SK-N-MC (cell line): ENCODE measurements around the gene GAL3ST1.
"Not testable (repeated sequence)": the region's sequence is repeated elsewhere in the genome, so short reads cannot be mapped to it uniquely, and the experiment has no call there.

Experiments
- DNase-seq: peaks from one replicate; pipeline ENCODE4 v3.0.0-alpha.2; 2011; ENCODE audit warnings: low read depth, low spot score
- H3K27ac ChIP-seq: fragments of 200-600 bp; sonication (generic); 2 replicates; pipeline ENCODE4 v1.5.1; 2016; ENCODE audit warnings: mixed run types
- H3K36me3 ChIP-seq: fragments of 200-600 bp; sonication (generic); 2 replicates; pipeline ENCODE4 v1.6.1; 2017; ENCODE audit warnings: antibody characterized with exemption, low read length, mixed read lengths; ENCODE audit not compliant: insufficient read depth
- H3K4me3 ChIP-seq: fragments of 200-600 bp; sonication (generic); 2 replicates; pipeline ENCODE4 v1.5.1; 2016
- H3K9ac ChIP-seq: fragments of 200-600 bp; sonication (generic); 2 replicates; pipeline ENCODE4 v1.8.0; 2017; ENCODE audit warnings: mixed run types, mixed read lengths; ENCODE audit not compliant: insufficient read length
- H3K9me3 ChIP-seq: fragments of 200-600 bp; sonication (generic); 2 replicates; pipeline ENCODE4 v1.6.1; 2017; ENCODE audit warnings: low read depth, mild to moderate bottlenecking, antibody characterized with exemption, low read length, moderate library complexity, mixed read lengths
- EZH2 ChIP-seq: fragments of 200-600 bp; sonication (generic); IDR thresholded peaks from one replicate; pipeline ENCODE4 v1.6.1; 2017; ENCODE audit warnings: antibody characterized with exemption
- FOXP2 ChIP-seq: optimal IDR thresholded peaks from 2 replicates; pipeline ENCODE3; 2011; ENCODE audit warnings: mild to moderate bottlenecking, moderate library complexity; ENCODE audit not compliant: insufficient read depth; ENCODE audit errors: extremely low read length, control extremely low read depth
- POLR2AphosphoS5 ChIP-seq: IDR thresholded peaks from 2 replicates; pipeline ENCODE4 v1.6.1; 2012; ENCODE audit warnings: mild to moderate bottlenecking, low read depth, low read length, borderline replicate concordance

GAL3ST1 gene

DNA sequence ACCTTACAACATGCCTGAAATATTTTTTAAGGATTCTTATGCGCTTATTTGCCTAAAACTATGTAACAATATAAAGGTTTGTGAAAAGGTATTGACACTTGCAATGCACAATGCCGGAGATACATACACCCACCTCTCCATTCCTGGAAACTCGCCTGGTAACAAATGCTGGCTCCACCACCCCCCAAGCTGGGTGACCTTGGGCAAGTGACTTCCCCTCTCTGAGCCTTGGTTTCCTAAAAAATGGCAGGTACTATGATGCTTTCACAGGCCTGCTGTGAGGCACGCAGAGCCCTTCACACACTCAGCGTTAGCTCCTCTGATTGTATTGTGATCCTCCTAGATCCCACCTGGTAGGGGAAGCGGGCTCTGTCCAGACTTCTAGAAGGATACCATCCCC, 2.3 kb downstream of the GAL3ST1 start:
- H3K4me3 ChIP-seq, result no peak overlapping the region
- DNase-seq, result no peak
- no peak for TF ChIP-seq POLR2AphosphoS5
- TF ChIP-seq FOXP2, result no peak
- no peak for TF ChIP-seq EZH2

DNA sequence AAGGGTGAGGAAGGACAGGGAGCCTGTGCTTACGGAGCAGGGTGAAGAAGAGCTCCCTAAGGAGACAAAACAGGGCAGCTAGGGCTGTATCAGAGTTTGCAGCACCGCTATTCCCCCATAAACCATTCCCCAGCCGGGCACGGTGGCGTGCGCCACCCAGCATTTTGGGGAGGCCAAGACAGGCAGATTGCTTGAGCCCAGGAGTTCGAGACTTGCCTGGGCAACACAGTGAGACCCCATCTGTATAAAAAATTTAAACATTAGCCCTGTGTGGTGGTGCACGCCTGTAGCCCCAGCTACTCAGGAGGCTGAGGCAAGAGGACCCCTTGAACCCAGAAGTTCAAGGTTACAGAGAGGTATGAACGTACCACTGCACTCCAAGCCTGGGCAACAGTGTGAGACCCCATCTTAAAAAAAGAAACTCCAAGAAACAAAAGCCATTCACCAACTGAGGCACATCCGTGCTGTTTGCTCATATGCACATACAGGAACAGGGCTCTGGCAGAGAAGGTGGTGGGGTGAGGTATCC, 4.7 kb downstream of the GAL3ST1 start:
- Histone ChIP-seq H3K27ac (no peak overlapping the region), H3K9ac (no peak overlapping the region), H3K9me3 (no peaks in the 10 kb centered on the region), H3K4me3 (no peak overlapping the region), H3K36me3 (no peaks in the 10 kb centered on the region)
- no peak for TF ChIP-seq POLR2AphosphoS5
- TF ChIP-seq EZH2, result no peak
- TF ChIP-seq FOXP2, result no peak
- DNase-seq, result no peak

More for the DNA sequence above, 2.3 kb downstream of the GAL3ST1 start:
- H3K36me3 ChIP-seq, result peaks cover 17% of the 10 kb centered on the region
- H3K9me3 ChIP-seq, result no peaks in the 10 kb centered on the region
- H3K27ac ChIP-seq, result no peak overlapping the region
- no peak overlapping the region for H3K9ac ChIP-seq

DNA sequence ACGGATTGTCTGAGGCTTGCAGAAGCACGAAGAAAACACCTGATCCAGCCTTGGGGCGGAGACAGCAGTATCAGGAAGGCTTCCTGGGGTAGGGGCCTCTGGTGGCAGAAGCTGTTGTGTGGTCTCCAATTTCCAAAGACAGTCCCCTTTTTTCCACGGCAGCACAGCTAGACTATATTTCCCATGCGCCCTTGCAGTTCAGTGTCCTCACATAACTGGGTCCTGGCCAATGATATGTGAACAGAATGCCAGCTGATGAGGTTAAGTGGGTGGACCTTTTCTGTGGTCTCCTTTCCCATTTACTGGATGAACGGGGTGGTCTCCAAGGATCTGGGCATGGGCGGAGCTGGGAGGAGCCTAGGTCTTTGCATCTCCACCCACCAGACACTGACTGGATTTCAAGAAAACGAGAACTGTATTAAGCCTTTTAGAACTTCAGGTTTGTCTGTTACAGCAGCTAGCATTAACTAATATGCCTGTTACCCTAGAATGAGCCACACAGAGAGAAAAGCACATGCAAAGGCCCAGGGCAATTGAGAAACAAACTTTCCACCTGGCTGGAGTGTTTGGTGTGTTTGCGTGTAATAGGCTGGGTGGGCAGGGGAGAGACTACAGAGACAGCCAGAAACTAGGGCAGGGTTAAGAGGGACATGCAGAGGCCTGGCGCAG, 6.2 kb downstream of the GAL3ST1 start:
- Histone ChIP-seq H3K36me3 (no peaks in the 10 kb centered on the region), H3K9me3 (no peaks in the 10 kb centered on the region), H3K4me3 (no peak overlapping the region), H3K9ac (no peak overlapping the region), H3K27ac (no peak overlapping the region)
- TF ChIP-seq POLR2AphosphoS5 (no peak), EZH2 (no peak), FOXP2 (no peak)
- no peak for DNase-seq

DNA sequence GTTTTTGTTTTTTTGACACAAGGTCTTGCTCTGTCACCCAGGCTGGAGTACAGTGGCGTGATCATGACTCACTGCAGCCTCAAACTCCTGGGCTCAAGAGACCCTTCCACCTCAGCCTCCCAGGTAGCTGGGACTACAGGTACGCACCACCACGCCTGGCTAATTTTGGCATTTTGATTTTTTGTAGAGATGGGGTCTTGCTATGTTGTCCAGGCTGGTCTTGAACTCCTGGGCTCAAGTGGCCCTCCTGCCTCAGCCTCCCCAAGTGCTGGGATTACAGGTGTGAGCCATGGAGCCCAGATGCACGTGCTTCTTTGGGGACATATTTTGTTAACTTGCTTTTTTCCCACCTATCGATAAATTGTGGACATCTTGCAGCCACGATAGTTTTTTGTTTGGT, 7.2 kb downstream of the GAL3ST1 start:
- not testable (repeated sequence) for H3K36me3 ChIP-seq, H3K9me3 ChIP-seq, H3K4me3 ChIP-seq, DNase-seq, H3K27ac ChIP-seq, H3K9ac ChIP-seq

DNA sequence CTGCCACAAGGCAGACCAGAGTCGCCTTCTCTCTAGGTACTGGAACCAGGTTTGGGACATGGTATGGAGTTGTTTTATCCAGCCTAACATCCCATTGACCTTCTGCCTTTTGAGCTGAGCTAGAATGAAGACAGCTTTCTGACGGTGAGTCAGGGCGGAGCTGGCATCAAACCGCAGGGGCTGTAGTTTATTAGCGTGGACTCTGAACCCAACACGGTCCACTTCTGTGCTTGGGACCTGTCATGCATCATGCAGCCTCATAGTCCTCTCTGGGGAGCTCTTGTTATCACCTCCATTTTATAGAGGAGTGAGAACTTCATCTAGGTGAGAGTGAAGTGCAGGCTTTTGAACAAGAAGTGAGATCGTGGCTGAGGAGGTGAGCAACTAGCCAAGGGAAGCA, 8.3 kb downstream of the GAL3ST1 start:
- Histone ChIP-seq H3K36me3 (no peaks in the 10 kb centered on the region), H3K27ac (no peak overlapping the region), H3K9me3 (no peaks in the 10 kb centered on the region), H3K9ac (no peak overlapping the region), H3K4me3 (no peak overlapping the region)
- DNase-seq, result no peak
- TF ChIP-seq FOXP2 (no peak), EZH2 (no peak), POLR2AphosphoS5 (no peak)

DNA sequence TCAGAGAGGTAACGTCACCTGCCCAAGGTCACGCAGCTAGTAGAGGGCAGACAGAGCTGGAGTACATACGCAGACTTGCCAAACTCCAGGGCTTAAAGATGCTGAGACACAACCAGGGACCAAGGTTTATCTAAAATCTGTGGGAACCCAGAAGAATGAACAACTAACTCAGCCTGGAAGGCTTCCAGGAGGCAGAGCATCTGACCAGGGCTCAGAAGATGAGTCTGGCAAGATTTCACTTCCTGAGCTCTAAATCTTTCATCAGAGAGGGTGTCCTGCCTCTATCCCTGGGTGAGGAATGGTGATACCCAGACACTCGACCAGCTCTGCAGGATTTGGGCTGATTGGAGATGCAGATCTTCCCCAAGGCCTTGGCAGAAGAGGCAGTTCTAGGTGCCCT, 9.1 kb downstream of the GAL3ST1 start:
- Histone ChIP-seq H3K36me3 (no peaks in the 10 kb centered on the region), H3K9me3 (no peaks in the 10 kb centered on the region), H3K27ac (no peak overlapping the region), H3K4me3 (no peak overlapping the region), H3K9ac (no peak overlapping the region)
- TF ChIP-seq POLR2AphosphoS5, result no peak
- no peak for TF ChIP-seq EZH2
- no peak for TF ChIP-seq FOXP2
- DNase-seq, result no peak

DNA sequence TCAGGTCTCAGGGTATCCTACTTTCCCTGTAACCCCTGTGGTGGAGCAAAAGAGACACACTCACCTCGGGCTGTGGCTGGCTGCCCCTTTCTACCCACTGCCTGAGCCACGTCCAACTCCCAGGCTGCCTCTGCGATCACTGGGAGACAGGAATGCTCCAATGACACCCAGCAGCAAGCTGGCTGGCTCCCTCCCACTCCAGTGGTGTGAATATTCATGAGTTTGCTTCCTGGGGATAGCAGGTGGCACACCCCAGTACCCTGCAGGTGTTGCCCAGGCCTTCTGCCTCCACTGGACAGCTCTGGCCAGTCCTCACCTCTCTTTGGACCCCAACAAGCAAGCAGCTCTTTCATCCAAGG, 9.7 kb downstream of the GAL3ST1 start:
- TF ChIP-seq EZH2 (no peak), FOXP2 (no peak), POLR2AphosphoS5 (no peak)
- no peak for DNase-seq

DNA sequence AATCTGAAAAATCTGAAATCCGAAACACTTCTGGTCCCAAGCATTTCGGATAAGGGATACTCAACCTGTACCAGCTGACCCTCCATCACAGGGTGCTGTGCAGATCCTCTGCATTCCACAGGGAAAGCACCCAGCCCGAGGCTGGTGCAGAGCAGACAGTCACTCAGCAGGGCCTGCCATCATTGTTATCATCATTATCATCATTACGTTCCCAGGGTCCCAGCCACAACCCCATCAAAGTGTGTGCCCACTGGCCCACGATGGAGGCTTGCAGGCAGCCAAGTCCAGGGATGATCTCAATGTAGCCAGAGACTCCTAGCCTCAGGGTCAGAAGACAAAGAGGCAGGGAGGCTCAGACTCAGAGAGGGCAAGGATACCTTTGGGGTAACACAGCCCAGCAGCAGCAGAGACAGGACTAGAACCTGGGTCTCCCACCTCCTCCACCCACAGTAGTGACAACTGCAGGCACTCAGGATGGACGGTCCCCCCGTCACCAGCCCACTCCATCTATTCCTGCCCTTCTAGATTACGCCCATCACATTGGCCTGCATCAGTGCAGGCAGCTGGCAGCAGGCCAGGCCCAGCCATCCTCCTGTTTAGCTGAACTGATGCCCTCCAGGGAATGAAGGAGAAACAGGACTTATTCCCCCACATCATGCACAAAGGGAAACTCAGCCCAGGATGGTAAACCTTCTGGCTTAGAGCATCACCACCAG, 10.3 kb downstream of the GAL3ST1 start:
- TF ChIP-seq POLR2AphosphoS5 (no peak), FOXP2 (no peak), EZH2 (no peak)
- Histone ChIP-seq H3K9ac (no peak overlapping the region), H3K27ac (no peak overlapping the region), H3K9me3 (no peaks in the 10 kb centered on the region), H3K36me3 (no peaks in the 10 kb centered on the region), H3K4me3 (no peak overlapping the region)
- no peak for DNase-seq

More for the DNA sequence above, 9.7 kb downstream of the GAL3ST1 start:
- no peak overlapping the region for H3K9ac ChIP-seq
- H3K9me3 ChIP-seq, result no peaks in the 10 kb centered on the region
- no peak overlapping the region for H3K27ac ChIP-seq
- H3K36me3 ChIP-seq, result no peaks in the 10 kb centered on the region
- no peak overlapping the region for H3K4me3 ChIP-seq
